ENCODE results near the gene SPTBN4.

DNA sequence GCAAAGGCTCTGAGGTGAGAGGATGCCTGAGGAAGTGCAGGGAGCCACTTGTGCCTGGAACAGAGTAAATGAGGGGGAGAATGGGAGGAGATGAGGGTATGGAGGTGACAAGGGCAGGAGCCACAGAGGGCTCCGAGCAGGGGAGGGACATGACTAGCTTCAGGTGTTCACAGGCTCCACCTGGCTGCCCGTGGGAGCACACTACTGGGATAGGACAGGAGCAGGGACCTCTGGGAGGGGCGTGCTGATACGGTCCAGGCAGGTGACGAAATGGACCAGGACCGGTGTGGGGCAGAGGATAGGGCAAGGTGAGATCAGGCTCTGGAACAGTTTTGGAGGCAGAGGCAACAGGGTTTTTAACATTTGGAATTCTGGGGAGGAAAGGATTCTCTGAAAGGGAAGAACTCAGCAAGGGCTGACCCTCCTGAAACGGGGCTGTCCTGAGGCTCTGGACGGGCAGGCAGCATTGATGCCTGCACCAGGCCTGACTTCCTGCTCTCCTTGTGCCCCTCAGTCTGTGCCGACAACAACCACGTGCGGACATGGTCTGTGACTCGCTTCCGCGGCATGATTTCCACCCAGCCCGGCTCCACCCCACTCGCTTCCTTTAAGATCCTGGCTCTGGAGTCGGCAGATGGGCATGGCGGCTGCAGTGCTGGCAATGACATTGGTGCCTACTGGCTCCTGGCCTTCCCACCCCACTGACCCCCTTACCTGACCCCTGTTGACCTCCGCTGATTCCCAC, 121.5 kb downstream of the SPTBN4 start:
- TF ChIP-seq, protein P1, sequence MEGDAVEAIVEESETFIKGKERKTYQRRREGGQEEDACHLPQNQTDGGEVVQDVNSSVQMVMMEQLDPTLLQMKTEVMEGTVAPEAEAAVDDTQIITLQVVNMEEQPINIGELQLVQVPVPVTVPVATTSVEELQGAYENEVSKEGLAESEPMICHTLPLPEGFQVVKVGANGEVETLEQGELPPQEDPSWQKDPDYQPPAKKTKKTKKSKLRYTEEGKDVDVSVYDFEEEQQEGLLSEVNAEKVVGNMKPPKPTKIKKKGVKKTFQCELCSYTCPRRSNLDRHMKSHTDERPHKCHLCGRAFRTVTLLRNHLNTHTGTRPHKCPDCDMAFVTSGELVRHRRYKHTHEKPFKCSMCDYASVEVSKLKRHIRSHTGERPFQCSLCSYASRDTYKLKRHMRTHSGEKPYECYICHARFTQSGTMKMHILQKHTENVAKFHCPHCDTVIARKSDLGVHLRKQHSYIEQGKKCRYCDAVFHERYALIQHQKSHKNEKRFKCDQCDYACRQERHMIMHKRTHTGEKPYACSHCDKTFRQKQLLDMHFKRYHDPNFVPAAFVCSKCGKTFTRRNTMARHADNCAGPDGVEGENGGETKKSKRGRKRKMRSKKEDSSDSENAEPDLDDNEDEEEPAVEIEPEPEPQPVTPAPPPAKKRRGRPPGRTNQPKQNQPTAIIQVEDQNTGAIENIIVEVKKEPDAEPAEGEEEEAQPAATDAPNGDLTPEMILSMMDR (IDR thresholded peaks at IDR 0.05; ENCODE audit: low read length) = no peak
- no peak for TF ChIP-seq EZH2 (IDR thresholded peaks at IDR 0.05; ENCODE audit: borderline replicate concordance, low read length)

Data from OCI-LY1 (cell line).